SU-DHL-6 (cell line): ENCODE measurements around the gene TLR8.

Source experiments
- EZH2phosphoT487 ChIP-seq: fragments of 200-600 bp; sonication (generic), shearing (Covaris generic); conservative IDR thresholded peaks from 2 replicates; pipeline ENCODE4 v1.6.1; 2018; ENCODE audit warnings: mild to moderate bottlenecking, antibody characterized with exemption, low read length, moderate library complexity, mixed read lengths
- TF ChIP-seq, protein P1 (sequence below): fragments of 200-600 bp; sonication (generic); IDR thresholded peaks from one replicate; pipeline ENCODE4 v1.5.1; 2017; ENCODE audit warnings: antibody characterized with exemption, mild to moderate bottlenecking, low read length, moderate library complexity; ENCODE audit not compliant: insufficient read depth, poor library complexity, severe bottlenecking

DNA sequence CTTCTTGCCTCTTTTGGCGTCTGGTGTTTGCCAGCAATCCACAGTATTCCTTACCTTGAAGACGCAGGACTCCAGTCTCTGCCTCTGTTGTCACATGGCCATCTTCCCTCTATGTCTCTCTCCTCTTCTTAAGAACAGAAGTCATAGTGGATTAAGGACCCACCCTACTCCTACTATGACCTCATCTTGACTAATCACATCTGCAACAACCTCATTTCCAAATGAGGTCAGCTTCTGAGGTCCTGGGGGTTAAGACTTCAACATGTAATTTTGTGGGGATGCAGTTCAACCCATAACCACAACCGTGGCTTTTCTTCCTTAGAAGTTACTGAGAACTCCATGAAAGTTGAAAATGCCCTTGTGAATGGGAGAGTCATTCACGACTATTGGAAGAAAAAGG is 23.3 kb downstream of the TLR8 start:
- TF ChIP-seq, protein P1, sequence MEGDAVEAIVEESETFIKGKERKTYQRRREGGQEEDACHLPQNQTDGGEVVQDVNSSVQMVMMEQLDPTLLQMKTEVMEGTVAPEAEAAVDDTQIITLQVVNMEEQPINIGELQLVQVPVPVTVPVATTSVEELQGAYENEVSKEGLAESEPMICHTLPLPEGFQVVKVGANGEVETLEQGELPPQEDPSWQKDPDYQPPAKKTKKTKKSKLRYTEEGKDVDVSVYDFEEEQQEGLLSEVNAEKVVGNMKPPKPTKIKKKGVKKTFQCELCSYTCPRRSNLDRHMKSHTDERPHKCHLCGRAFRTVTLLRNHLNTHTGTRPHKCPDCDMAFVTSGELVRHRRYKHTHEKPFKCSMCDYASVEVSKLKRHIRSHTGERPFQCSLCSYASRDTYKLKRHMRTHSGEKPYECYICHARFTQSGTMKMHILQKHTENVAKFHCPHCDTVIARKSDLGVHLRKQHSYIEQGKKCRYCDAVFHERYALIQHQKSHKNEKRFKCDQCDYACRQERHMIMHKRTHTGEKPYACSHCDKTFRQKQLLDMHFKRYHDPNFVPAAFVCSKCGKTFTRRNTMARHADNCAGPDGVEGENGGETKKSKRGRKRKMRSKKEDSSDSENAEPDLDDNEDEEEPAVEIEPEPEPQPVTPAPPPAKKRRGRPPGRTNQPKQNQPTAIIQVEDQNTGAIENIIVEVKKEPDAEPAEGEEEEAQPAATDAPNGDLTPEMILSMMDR: no peak
- TF ChIP-seq EZH2phosphoT487: no peak
